K562 (cell line): ENCODE data around the gene ACSBG1. TPM values are rescaled to one million over a fixed set of nuclear protein-coding genes. Genes with fewer than 3 reads are reported as not detected.
A peak's percentile ranks its signal among the peaks of the same experiment; 100 is the strongest.

ENCODE experiments used
- CHD4 ChIP-seq: fragments of 200-600 bp; sonication (generic); IDR thresholded peaks from 3 replicates; pipeline ENCODE4 v1.6.1; 2012; ENCODE audit warnings: low read depth, mild to moderate bottlenecking, mixed read lengths, low read length, inconsistent platforms; ENCODE audit not compliant: insufficient read depth, insufficient replicate concordance, poor library complexity, severe bottlenecking
- EHMT2 ChIP-seq: fragments of 450-650 bp; IDR thresholded peaks from 2 replicates; pipeline ENCODE4 v1.6.1; 2018; ENCODE audit warnings: antibody characterized with exemption
- HIVEP1 ChIP-seq: fragments of 250-450 bp; sonication (Bioruptor Pico); IDR thresholded peaks from 2 replicates; pipeline ENCODE4 v1.4.0; 2020; ENCODE audit warnings: mild to moderate bottlenecking
- HMG20A ChIP-seq: fragments of 450-650 bp; formaldehyde crosslinking; conservative IDR thresholded peaks from 2 replicates; pipeline ENCODE4 v1.4.0; 2020; ENCODE audit warnings: mild to moderate bottlenecking, mixed read lengths
- ILK ChIP-seq: fragments of 450-650 bp; IDR thresholded peaks from 2 replicates; pipeline ENCODE4 v1.6.1; 2016; ENCODE audit warnings: missing genetic modification characterization, low read depth, mild to moderate bottlenecking, missing compliant biosample characterization, moderate library complexity, borderline replicate concordance
- KLF6 ChIP-seq: fragments of 250-450 bp; sonication (Bioruptor Pico); IDR thresholded peaks from 2 replicates; pipeline ENCODE4 v1.4.0; 2020; ENCODE audit warnings: mild to moderate bottlenecking, moderate library complexity, borderline replicate concordance
- MAZ ChIP-seq, 2 experiments: fragments of 450-650 bp in 1 of 2; sonication (generic) in 1 of 2; formaldehyde crosslinking; IDR thresholded peaks in 1 of 2; conservative IDR thresholded peaks in 1 of 2; 2 replicates each; pipeline versions ENCODE4 v1.4.0 to v1.5.0; 2020; ENCODE audit warnings: mild to moderate bottlenecking in 1 of 2, missing genetic modification reagents in 1 of 2
- MEIS2 ChIP-seq: fragments of 450-650 bp; IDR thresholded peaks from 2 replicates; pipeline ENCODE4 v1.6.1; 2014; ENCODE audit warnings: mild to moderate bottlenecking; ENCODE audit not compliant: partially characterized antibody
- NEUROD1 ChIP-seq: fragments of 150-350 bp; IDR thresholded peaks from 2 replicates; pipeline ENCODE4 v1.6.1; 2014; ENCODE audit warnings: borderline replicate concordance, low read length, low read depth; ENCODE audit not compliant: partially characterized antibody
- SAFB ChIP-seq: fragments of 200-400 bp; formaldehyde crosslinking; IDR thresholded peaks from 2 replicates; pipeline ENCODE4 v1.6.1; 2017; ENCODE audit warnings: low read depth, low read length, borderline replicate concordance
- SETDB1 ChIP-seq: IDR thresholded peaks from one replicate; pipeline ENCODE4 v1.6.1; 2012; ENCODE audit warnings: low read length, control low read depth, inconsistent platforms
- TARDBP ChIP-seq: fragments of 450-650 bp; IDR thresholded peaks from 2 replicates; pipeline ENCODE4 v1.6.1; 2016
- TBP ChIP-seq: optimal IDR thresholded peaks from 2 replicates; pipeline ENCODE3; 2011; ENCODE audit warnings: low read depth, low read length, improper control_type of control experiment
- TFAM ChIP-seq: fragments of 250-450 bp; sonication (Bioruptor Pico); conservative IDR thresholded peaks from 2 replicates; pipeline ENCODE4 v1.5.0; 2021; ENCODE audit warnings: mild to moderate bottlenecking, moderate library complexity
- ZNF384 ChIP-seq: IDR thresholded peaks from 2 replicates; pipeline ENCODE4 v1.6.1; 2012; ENCODE audit warnings: low read depth, low read length, improper control_type of control experiment
- ZNF583 ChIP-seq: fragments of 250-450 bp; sonication (Bioruptor Pico); IDR thresholded peaks from 2 replicates; pipeline ENCODE4 v1.4.0; 2020
- polyA plus RNA-seq, 8 experiments: library from polyadenylated mRNA; depleted of rRNA in 4 of 8; stranded (reverse) in 5 of 8; unstranded in 3 of 8; fragments of >200 nt; fragmentation: Nextera tagmentation in 2 of 8; fragmentation: Illumina TruSeq in 1 of 8; extraction: Ambion mirVana in 2 of 8; extraction: Trizol in 1 of 8; gene quantifications; 2 replicates each; pipeline versions ENCODE4 v1.2.1 to v1.2.3, GENCODE V29; 2011 to 2014; ENCODE audit warnings: inconsistent platforms in 1 of 8, missing spikeins in 1 of 8
- total RNA-seq, 7 experiments: library from RNA; depleted of rRNA in 6 of 7; stranded (reverse); fragments of >200 nt in 6 of 7; fragmentation: Illumina TruSeq in 2 of 7; extraction: Trizol in 2 of 7; gene quantifications; 2 replicates each; pipeline versions ENCODE4 v1.2.1 to v1.2.3, GENCODE V29; 2011 to 2021; ENCODE audit warnings: low replicate concordance in 1 of 7
- TF ChIP-seq, protein P1 (sequence below): fragments of 450-650 bp; formaldehyde crosslinking; IDR thresholded peaks from 2 replicates; pipeline ENCODE4 v1.4.0; 2020; ENCODE audit warnings: mild to moderate bottlenecking
- TF ChIP-seq, protein P2 (sequence below): IDR thresholded peaks from 2 replicates; pipeline ENCODE4 v1.6.1; 2011; ENCODE audit not compliant: insufficient read length; ENCODE audit errors: extremely low read depth
- TF ChIP-seq, protein P3 (sequence below): fragments of 250-450 bp; sonication (Bioruptor Pico); IDR thresholded peaks from 2 replicates; pipeline ENCODE4 v1.8.0; 2021; ENCODE audit warnings: moderate library complexity, mild to moderate bottlenecking, inconsistent platforms
- TF ChIP-seq, protein P4 (sequence below): fragments of 450-650 bp; formaldehyde crosslinking; IDR thresholded peaks from 2 replicates; pipeline ENCODE4 v1.4.0; 2020; ENCODE audit warnings: mild to moderate bottlenecking, moderate library complexity

Gene ACSBG1
- total and polyA plus RNA-seq, 9 of the 15 experiments (the other 6 are each of a cell fraction or from before 2014, with no cell fraction given) = 0.36 to 6.4 (median 2.5) TPM

DNA sequence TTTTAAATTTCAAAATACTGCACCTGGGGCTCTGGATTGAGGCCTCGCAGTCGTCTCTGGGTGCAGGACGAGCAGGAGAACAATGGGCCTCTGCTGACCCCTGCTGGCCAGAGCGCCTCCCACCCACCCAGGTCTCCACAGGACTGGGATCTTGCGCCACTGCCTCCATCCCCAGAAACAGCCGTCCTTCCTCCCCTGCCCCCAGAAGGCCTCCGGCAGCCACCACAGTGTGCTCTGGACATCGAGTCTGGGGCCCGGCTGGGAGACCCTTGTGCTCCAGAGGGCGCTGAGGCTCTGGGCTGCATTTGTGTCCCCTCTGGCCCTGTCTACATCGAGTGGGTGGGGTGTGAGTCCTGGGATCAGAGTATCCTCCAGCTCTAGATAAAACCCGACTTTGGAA is 6.7 kb upstream of the ACSBG1 start (continued):
- TF ChIP-seq EHMT2 (no peak), ZNF583 (CRISPR knock-in tag) (no peak), ZNF384 (peak; percentile 45; the same call in 1 of the 2 replicates), SAFB (no peak), SETDB1 (no peak), TBP (peak; percentile 16), CHD4 (no peak), MAZ (CRISPR knock-in tag; conservative IDR thresholded peaks at IDR 0.05 in 1 of 2, IDR thresholded peaks at IDR 0.05 in 1 of 2) (peak in 1 of 2 experiments; percentile 44; a peak in 1 of 4 replicates), TARDBP (no peak), HMG20A (CRISPR knock-in tag) (no peak), MEIS2 (no peak), ILK (tag) (no peak), HIVEP1 (CRISPR knock-in tag) (no peak), KLF6 (CRISPR knock-in tag) (no peak), TFAM (CRISPR knock-in tag) (no peak), NEUROD1 (no peak)
- TF ChIP-seq, protein P1, sequence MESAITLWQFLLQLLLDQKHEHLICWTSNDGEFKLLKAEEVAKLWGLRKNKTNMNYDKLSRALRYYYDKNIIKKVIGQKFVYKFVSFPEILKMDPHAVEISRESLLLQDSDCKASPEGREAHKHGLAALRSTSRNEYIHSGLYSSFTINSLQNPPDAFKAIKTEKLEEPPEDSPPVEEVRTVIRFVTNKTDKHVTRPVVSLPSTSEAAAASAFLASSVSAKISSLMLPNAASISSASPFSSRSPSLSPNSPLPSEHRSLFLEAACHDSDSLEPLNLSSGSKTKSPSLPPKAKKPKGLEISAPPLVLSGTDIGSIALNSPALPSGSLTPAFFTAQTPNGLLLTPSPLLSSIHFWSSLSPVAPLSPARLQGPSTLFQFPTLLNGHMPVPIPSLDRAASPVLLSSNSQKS = no peak
- TF ChIP-seq, protein P2, sequence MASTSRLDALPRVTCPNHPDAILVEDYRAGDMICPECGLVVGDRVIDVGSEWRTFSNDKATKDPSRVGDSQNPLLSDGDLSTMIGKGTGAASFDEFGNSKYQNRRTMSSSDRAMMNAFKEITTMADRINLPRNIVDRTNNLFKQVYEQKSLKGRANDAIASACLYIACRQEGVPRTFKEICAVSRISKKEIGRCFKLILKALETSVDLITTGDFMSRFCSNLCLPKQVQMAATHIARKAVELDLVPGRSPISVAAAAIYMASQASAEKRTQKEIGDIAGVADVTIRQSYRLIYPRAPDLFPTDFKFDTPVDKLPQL = no peak
- TF ChIP-seq, protein P3, sequence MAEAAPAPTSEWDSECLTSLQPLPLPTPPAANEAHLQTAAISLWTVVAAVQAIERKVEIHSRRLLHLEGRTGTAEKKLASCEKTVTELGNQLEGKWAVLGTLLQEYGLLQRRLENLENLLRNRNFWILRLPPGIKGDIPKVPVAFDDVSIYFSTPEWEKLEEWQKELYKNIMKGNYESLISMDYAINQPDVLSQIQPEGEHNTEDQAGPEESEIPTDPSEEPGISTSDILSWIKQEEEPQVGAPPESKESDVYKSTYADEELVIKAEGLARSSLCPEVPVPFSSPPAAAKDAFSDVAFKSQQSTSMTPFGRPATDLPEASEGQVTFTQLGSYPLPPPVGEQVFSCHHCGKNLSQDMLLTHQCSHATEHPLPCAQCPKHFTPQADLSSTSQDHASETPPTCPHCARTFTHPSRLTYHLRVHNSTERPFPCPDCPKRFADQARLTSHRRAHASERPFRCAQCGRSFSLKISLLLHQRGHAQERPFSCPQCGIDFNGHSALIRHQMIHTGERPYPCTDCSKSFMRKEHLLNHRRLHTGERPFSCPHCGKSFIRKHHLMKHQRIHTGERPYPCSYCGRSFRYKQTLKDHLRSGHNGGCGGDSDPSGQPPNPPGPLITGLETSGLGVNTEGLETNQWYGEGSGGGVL (CRISPR knock-in tag) = no peak
- TF ChIP-seq, protein P4, sequence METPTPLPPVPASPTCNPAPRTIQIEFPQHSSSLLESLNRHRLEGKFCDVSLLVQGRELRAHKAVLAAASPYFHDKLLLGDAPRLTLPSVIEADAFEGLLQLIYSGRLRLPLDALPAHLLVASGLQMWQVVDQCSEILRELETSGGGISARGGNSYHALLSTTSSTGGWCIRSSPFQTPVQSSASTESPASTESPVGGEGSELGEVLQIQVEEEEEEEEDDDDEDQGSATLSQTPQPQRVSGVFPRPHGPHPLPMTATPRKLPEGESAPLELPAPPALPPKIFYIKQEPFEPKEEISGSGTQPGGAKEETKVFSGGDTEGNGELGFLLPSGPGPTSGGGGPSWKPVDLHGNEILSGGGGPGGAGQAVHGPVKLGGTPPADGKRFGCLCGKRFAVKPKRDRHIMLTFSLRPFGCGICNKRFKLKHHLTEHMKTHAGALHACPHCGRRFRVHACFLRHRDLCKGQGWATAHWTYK (CRISPR knock-in tag) = no peak
